Measurements from ENCODE around the gene CRK. TPM values are rescaled to one million over a fixed set of nuclear protein-coding genes. Genes with fewer than 3 reads are reported as not detected.
A peak's percentile ranks its signal among the peaks of the same experiment; 100 is the strongest.

Gene CRK
- 10 to 100 TPM; 51.2 to 56.7 (median 53.3) TPM for polyA plus RNA-seq (ENCODE audit: insufficient read length in 3 of 3)
- long read RNA-seq, donor 1, transcript CRK-202 (3 exons, 3,675 nt): major isoform, 15 of 34 reads
- long read RNA-seq, donor 1, transcript CRK-201 (3 exons, 3,880 nt): minor isoform, 13 of 34 reads
- long read RNA-seq, donor 1, partial matches to known transcripts: 6 of 34 reads
- long read RNA-seq, donor 1, other reads (novel, unspliced or antisense): 0 of 34 reads
- long read RNA-seq, donor 2, transcript CRK-202 (3 exons, 3,675 nt): minor isoform, 11 of 25 reads
- long read RNA-seq, donor 2, transcript CRK-201 (3 exons, 3,880 nt): major isoform, 14 of 25 reads
- long read RNA-seq, donor 2, partial matches to known transcripts: 0 of 25 reads
- long read RNA-seq, donor 2, other reads (novel, unspliced or antisense): 0 of 25 reads
- long read RNA-seq, donor 3, transcript CRK-202 (3 exons, 3,675 nt): major isoform, 10 of 17 reads
- long read RNA-seq, donor 3, transcript CRK-201 (3 exons, 3,880 nt): minor isoform, 7 of 17 reads
- long read RNA-seq, donor 3, partial matches to known transcripts: 0 of 17 reads
- long read RNA-seq, donor 3, other reads (novel, unspliced or antisense): 0 of 17 reads
- long read RNA-seq, donor 4, transcript CRK-201 (3 exons, 3,880 nt): major isoform, 8 of 13 reads
- long read RNA-seq, donor 4, transcript CRK-202 (3 exons, 3,675 nt): minor isoform, 5 of 13 reads
- long read RNA-seq, donor 4, partial matches to known transcripts: 0 of 13 reads
- long read RNA-seq, donor 4, other reads (novel, unspliced or antisense): 0 of 13 reads
- long read RNA-seq, donor 5, transcript CRK-201 (3 exons, 3,880 nt): major isoform, 9 of 16 reads
- long read RNA-seq, donor 5, transcript CRK-202 (3 exons, 3,675 nt): minor isoform, 7 of 16 reads
- long read RNA-seq, donor 5, partial matches to known transcripts: 0 of 16 reads
- long read RNA-seq, donor 5, other reads (novel, unspliced or antisense): 0 of 16 reads
- long read RNA-seq, donor 6, transcript CRK-202 (3 exons, 3,675 nt): major isoform, 15 of 29 reads
- long read RNA-seq, donor 6, transcript CRK-201 (3 exons, 3,880 nt): minor isoform, 14 of 29 reads
- long read RNA-seq, donor 6, partial matches to known transcripts: 0 of 29 reads
- long read RNA-seq, donor 6, other reads (novel, unspliced or antisense): 0 of 29 reads
- long read RNA-seq, donor 7, transcript CRK-201 (3 exons, 3,880 nt): minor isoform, 22 of 51 reads
- long read RNA-seq, donor 7, transcript CRK-202 (3 exons, 3,675 nt): major isoform, 23 of 51 reads
- long read RNA-seq, donor 7, partial matches to known transcripts: 6 of 51 reads
- long read RNA-seq, donor 7, other reads (novel, unspliced or antisense): 0 of 51 reads
- long read RNA-seq, donor 8, transcript CRK-202 (3 exons, 3,675 nt): major isoform, 8 of 15 reads
- long read RNA-seq, donor 8, transcript CRK-201 (3 exons, 3,880 nt): minor isoform, 7 of 15 reads
- long read RNA-seq, donor 8, partial matches to known transcripts: 0 of 15 reads
- long read RNA-seq, donor 8, other reads (novel, unspliced or antisense): 0 of 15 reads
- long read RNA-seq, donor 9, transcript CRK-201 (3 exons, 3,880 nt): major isoform, 12 of 22 reads
- long read RNA-seq, donor 9, transcript CRK-202 (3 exons, 3,675 nt): minor isoform, 10 of 22 reads
- long read RNA-seq, donor 9, partial matches to known transcripts: 0 of 22 reads
- long read RNA-seq, donor 9, other reads (novel, unspliced or antisense): 0 of 22 reads
- long read RNA-seq, donor 10, transcript CRK-202 (3 exons, 3,675 nt): major isoform, 13 of 21 reads
- long read RNA-seq, donor 10, transcript CRK-201 (3 exons, 3,880 nt): minor isoform, 8 of 21 reads
- long read RNA-seq, donor 10, partial matches to known transcripts: 0 of 21 reads
- long read RNA-seq, donor 10, other reads (novel, unspliced or antisense): 0 of 21 reads
- long read RNA-seq, donor 11, transcript CRK-202 (3 exons, 3,675 nt): major isoform, 10 of 15 reads
- long read RNA-seq, donor 11, transcript CRK-201 (3 exons, 3,880 nt): minor isoform, 5 of 15 reads
- long read RNA-seq, donor 11, partial matches to known transcripts: 0 of 15 reads
- long read RNA-seq, donor 11, other reads (novel, unspliced or antisense): 0 of 15 reads
- long read RNA-seq, donor 12, transcript CRK-202 (3 exons, 3,675 nt): major isoform, 18 of 30 reads
- long read RNA-seq, donor 12, transcript CRK-201 (3 exons, 3,880 nt): minor isoform, 12 of 30 reads
- long read RNA-seq, donor 12, partial matches to known transcripts: 0 of 30 reads
- long read RNA-seq, donor 12, other reads (novel, unspliced or antisense): 0 of 30 reads
- long read RNA-seq, donor 13, transcript CRK-202 (3 exons, 3,675 nt): major isoform, 7 of 8 reads
- long read RNA-seq, donor 13, partial matches to known transcripts: 0 of 8 reads
- long read RNA-seq, donor 13, other reads (novel, unspliced or antisense): 0 of 8 reads
- long read RNA-seq, donor 14: 0 reads
- long read RNA-seq, donor 15: 0 reads
- long read RNA-seq, donor 16, transcript CRK-202 (3 exons, 3,675 nt): major isoform, 12 of 22 reads
- long read RNA-seq, donor 16, transcript CRK-201 (3 exons, 3,880 nt): minor isoform, 10 of 22 reads
- long read RNA-seq, donor 16, partial matches to known transcripts: 0 of 22 reads
- long read RNA-seq, donor 16, other reads (novel, unspliced or antisense): 0 of 22 reads

DNA sequence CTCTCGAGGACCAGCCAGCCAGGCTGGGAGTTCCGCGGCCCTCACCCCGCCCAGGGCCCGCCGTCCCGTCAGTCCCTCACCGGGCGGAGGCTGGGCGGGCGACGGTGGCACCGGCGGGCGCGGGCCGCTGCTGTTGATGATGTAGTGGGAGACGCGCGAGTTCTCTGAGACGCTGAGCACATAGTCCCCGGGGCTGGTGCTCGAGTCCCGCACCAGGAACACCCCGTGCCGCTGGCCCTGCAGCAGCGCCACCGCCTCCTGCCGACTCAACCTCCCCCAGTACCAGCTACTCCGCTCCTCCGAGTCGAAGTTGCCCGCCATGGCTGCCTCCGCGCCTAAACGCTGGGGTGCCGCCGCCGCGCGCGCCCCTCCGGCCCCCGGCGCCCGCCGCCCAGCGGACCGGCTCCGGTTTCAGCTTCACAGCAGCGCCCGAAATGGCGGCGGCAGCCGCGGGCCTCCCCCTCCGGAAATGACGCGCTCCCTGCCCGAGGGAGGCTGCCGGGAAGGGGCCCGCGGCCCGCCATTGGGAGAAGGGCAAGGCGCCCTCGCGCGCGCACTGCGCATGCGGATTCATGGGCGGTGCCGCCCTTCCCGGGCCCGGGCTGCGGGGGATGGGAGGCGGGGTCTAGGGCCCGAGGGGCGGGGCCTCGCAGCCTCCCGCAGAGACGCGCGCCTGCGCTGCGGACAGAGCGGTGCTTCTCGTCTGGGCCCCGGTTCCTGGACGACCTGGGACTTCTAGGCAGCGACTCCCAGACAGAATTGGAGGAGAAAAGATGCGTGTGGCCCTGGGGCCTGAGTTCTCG is at the start of gene CRK:
CRK (minus strand) TSS at position 436 of the 803 bp plus-strand sequence; CDS start at position 321, 115 bp downstream.
- DNase-seq: peak; percentile 96

DNA sequence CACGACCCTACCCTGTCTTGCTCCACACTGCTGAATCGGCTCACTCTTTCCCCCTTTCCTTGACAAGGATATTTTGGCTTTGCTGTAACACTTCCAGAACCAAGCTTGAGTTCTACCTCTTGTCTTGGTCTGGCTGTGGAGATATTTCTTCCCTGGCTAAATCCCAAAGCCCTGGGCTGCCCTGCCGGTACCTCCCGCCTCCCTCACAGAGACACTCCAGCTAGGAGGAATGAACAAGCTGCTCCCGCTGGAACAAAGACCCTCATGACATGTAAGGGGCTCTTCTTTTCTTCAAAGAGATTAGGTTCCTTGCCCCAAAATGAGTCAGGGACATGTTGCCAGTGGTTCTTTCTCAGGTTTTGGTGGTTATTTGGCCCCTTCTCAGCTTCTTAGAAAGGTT is 49.6 kb upstream of the CRK start:
- no peak for DNase-seq

DNA sequence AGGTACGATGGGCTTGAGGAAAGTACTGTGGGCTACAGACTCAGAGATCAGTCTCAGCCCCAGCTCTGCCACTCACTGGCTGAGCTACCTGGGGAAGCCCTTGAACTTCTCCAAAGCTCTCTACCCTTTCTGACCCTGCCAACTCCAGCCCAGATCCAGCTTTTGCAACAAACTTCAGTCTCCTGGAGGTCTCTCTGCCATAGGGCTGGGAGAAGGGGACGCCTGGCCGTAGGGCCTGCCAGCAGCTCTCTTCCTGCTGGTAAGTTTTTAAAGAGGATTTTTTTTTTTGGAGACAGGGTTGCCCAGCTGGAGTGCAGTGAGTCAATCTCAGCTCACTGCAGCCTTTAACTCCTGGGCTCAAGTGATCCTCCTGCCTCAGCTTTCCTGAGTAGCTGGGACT is 48.8 kb upstream of the CRK start:
- DNase-seq: no peak

DNA sequence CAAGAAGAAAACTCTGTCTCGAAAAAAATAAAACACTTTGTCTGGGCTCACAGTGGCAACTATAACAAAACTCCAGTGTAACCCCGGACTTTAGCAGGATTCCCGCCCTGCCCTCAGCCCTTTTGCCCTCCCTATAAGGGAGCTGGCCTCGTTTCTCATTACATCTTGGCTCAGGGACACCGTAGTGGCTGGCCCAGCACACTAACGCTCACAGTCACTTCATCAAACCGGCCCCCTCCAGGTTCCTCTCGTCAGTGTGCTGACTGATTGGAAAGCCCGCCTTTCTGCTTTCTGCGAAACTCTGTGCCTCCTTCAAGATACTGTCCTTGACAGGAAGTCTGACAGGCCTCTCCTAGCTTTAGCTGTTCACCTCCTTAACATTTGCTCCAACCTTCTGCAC is 47.7 kb upstream of the CRK start:
- DNase-seq: no peak

DNA sequence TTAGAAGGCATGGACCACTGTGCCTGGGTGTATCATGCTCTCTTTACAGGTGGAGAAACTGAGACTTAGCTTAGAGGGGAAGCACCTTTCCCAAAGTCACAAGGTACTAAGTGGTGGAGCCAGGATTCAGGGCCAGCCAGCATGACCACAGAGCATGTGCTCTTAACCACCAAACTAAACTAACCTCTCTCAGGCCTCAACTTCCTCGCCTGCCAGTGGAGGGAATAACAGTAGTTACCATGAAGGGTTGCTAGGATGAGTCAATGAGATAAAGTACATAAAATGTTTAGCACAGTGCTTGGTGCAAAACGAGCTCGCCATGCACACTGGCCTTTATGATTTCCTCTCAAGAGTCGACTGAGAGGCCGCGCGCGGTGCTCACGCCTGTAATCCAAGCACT is 42.8 kb upstream of the CRK start:
- no peak for DNase-seq

DNA sequence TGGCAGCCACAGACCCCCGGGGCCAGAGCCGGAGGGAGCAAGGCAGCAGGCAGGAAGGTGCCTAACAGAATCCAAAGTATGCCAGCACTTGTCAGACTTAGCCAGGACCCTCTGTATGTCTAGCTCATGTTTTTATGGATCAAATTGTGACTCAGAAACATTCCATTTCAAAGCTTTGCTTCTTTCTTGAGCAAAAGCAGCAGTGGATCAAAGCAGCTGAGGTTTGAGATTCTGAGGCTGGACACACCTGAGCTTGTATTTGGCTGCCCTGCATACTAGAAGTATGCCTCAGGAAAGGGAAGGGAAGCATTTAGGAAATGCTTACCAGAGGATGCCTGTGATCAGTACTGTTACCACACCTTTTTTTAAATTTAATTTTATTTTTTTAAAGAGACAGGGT is 42.2 kb upstream of the CRK start:
- no peak for DNase-seq

DNA sequence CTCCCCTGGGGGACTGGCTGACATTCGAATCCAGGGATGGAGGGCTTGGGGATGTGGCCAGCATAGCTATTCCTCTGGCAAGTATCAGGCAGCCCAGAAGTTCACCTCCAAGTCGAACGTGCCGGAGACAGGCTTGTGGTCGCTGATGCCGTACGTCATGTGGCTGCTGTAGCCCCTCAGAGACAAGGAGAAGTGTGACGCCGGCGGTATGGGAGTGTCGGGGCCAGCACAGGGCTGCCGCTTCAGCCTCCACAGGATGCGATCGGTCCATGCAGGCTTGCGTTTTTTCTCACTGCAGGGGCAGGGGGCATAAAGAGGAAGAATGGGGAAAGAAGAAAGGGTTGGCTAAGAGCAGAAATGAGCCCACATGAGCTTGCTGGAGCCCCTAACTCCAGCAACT is 41.8 kb upstream of the CRK start:
- DNase-seq: no peak

DNA sequence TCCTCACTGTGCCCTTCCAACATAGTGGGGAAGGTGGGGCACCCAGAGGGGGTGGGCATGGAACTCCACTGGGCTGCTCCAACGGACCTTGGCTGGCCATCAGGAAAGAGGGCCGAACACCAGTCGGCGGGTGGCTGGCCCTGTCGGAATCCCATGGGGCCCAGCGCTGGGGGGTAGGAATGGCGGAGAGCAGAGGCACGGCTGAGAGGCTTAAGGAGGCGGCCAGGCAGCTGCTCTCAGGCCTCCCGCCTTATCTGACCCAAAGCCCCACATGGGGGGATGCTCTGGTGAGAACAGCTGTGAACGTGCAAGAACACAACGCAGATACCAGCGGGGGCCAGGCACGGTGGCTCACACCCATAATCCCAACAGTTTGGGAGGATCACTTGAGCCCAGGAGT is 40.8 kb upstream of the CRK start:
- no peak for DNase-seq

DNA sequence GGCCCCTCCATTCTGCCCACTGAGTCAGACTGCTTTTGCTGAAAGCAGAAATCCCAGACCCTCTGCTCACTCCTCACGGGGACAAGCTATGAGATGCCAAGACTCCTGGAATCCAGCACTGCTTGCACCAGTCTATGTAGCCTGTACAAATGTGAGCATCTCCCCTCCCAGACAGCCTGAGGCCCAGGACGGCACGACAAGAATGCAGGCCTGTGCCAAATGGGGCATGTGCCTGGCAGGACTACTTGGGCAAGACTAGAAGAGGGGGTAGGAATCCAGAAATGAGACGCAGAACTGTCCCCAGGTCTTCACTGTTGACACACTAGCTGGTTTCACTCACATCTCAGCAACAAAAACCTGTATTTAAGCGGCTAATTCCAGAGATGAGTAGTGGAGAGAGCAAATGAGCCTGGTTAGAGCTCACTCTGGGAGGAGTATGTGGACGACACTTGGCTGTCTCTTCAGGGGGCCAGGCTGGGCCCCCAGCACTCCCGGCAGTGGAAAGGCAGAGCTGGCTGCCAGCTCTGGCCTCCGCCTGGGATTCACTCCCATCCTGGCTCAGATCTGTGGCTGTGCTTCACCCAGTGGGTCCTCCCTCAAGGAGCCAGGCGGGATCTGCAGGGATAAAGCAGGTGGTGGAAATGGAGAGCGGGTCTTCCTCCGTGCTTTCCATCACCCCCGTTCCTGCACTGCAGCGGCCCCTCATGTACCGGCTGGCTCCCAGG is 39.4 kb upstream of the CRK start:
- no peak for DNase-seq

DNA sequence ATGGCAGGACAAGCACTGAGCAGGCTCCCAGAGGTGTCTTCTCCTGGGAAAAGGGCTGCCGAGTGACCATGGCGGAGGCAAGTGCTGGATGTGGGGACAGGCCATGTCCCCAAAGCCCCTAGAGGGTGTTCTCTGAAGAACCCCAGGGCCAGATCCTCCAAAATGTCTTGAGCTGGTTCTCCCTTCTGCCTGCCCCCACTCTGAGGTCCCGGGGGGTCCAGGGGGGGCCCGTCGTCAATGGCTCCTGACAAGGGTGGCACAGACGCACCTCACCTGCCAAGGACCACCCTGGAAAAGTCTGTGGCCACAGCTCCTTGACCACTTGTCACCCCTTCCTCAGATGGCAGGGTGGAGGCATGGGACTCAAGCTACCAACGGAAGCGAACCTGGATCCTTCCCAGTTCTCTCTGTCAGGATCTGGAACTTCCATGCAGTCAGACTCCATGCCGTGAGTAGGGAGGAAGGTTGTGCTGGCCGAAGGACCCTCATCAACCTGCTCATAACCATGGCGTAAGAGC is 38.8 kb upstream of the CRK start:
- DNase-seq: no peak

DNA sequence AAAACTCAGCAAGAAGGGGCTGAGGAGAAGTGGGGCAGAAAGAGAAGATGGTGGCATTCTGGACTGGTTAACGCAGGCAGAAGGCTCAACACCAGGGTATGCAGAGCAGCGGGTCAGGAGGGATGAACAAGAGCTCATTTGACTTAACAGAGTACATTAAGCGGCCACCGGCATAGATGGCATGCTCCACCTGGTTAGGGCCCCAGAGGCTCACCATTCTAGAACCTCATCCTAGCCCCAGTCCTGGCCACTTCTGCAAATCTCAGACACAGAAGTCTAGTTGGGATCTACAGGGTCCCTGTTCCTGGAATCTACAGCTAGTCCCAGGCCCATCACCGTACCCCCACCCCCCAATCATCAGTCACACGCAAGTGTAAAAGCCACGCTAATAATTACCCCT is 38.2 kb upstream of the CRK start:
- no peak for DNase-seq

DNA sequence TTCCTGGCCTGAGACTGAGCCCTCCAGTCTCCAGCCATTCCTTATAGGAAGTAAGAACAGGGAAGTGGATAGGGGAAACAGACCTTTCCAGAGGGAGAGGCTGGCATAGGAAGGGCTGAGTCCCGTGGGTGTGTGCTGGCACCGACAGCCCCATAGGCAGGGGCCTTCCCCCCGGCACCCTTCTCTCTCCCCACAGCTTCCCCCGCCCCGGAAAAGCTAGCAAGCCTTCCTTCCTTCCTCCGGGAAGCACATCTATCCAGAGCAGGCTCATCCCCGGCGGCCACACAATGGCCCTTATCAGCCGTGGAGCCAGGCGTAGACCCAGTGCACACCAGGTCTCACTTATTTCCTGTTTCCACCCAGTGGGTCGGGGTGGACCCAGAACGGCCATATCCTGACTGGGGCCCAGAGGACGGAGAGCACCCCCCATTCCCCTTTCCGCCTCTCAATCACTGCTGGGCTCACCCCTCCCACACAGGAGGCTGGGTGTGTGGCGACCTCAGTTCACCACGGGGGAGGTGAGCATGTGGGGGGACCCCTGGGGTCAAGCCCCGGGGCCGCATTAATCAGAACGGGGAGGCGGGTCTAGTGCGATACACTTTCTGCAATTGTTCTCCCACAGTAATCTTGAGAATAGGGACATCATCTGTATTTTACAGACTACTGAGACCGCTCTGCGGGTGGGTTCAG is 37.4 kb upstream of the CRK start:
- DNase-seq: no peak

DNA sequence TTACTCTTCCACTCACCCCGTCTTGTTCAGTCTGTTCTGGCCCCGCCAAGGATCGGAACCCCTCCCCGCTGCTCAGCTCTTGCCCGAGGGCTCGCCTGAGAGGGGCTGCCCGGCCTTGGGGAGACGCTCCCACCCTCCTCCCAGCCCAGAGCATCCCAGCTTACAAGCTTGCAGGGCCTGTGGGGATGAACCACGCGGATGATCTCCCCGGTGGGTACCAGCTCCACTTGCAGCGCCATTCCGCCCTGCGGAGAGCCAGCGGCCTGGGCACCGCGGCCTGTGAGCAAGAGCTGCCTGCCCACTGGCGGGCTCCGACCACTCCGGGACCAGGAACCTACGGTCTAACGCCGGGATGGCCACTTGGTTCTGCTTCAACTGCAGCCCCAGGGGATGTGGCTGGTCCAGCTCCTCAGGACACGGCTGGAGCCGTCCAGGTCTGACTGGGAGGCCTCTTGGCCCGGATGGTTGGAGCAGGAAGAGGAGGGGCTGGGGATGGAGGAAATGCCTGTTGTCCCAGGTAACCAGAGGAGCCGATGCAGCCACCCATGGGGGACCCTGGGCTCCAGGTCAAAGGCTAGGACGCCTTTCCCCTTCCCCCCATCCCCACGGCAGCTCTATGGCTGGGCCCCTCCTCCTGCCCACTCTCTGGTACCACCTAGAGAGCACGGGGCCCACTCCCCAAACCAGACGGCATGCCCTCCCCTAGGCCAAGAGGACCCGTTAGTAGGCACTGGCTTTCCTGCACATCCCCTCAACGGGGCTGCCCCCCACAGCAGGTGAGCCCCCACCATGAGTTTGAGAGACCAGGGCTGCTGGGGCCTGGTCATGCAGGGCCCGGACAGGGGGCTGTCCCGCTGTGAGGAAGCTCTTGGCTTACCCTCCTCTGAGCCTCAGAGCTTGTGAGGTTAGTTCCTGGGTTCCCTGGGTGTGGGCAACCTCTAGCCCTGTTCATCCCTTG is 36.5 kb upstream of the CRK start, which contains the start of gene MYO1C:
MYO1C (minus strand) TSS at position 438 of the 958 bp plus-strand sequence; CDS start at position 239, 199 bp downstream.
- DNase-seq: no peak

DNA sequence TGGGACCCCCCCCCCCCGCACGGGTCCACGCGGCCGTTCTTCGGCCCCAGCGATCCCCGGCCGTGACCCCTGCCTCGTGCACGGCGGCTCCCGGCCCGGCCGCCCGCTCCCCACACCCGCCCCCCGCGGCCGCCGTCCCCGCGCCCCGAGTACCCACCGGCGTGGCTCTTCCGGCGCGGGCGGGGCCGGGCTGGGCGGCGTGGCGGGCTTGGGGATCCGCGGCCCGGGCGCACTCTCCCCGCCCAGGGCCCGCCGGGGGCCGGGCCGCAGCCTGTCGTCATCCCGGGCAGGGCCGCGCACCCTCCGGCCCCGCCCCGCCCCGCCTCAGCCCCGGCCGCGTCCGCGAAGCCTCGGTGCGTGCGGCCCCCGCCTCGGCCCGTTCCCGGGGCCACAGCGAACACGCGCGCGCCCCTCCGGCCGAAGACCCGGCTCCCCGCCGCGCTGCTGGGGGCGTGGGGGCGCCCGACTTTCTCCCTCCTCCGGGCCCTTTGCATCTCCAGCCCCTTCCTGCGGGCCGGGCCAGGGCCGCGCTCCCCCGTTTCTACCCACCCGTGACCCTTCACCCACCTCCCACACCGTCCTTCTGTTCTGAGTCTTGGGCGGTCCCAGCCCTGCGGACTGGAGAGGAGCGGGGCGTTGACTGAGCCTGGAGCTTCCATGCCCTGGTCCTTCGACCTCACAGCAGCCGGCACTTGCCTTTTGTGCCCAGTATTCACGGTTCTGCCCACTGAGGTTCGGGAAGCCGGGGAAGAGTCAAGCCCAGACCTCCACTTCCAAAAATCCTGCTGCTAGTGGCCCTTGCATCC is 35.6 kb upstream of the CRK start:
- no peak for DNase-seq
